Stomach smooth muscle (tissue), 2 donors: ENCODE results near the gene KRT81.

Source experiments
- H3K27ac ChIP-seq: one replicate; pipeline ENCODE4 v1.7.0; 2013; ENCODE audit warnings: mild to moderate bottlenecking, low read length, inconsistent platforms
- H3K27me3 ChIP-seq, 2 donors: one replicate each; pipeline ENCODE4 v1.7.0; 2013; ENCODE audit warnings: low read length in 2 of 2; ENCODE audit not compliant: insufficient read depth in 2 of 2, control insufficient read depth in 1 of 2
- H3K36me3 ChIP-seq, 2 donors: one replicate each; pipeline ENCODE4 v1.7.0; 2013; ENCODE audit warnings: low read length in 2 of 2; ENCODE audit not compliant: control insufficient read depth in 2 of 2, insufficient read depth in 2 of 2
- H3K4me1 ChIP-seq: one replicate; pipeline ENCODE4 v1.7.0; 2013; ENCODE audit warnings: low read length; ENCODE audit not compliant: control insufficient read depth, insufficient read depth
- H3K4me3 ChIP-seq, 2 donors: one replicate each; pipeline ENCODE4 v1.7.0; 2013; ENCODE audit warnings: low read length in 2 of 2
- H3K9ac ChIP-seq, 2 donors: one replicate each; pipeline ENCODE4 v1.7.0; 2013; ENCODE audit warnings: low read length in 2 of 2, mild to moderate bottlenecking in 1 of 2
- H3K9me3 ChIP-seq, 2 donors: one replicate each; pipeline ENCODE4 v1.7.0; 2013; ENCODE audit warnings: low read length in 2 of 2; ENCODE audit not compliant: control insufficient read depth in 2 of 2
- donor health status: healthy.
- donor health status: Pancreatic carcinoma.

The KRT81 gene

GRCh38 chr12:52268212-52268611 lies 23.1 kb downstream of the KRT81 start:
- Histone ChIP-seq H3K9me3 (no peaks in the 10 kb centered on the region), H3K27me3 (peaks cover 2 to 5% of the 10 kb centered on the region in 2 donors), H3K27ac (no peak overlapping the region), H3K9ac (no peak overlapping the region), H3K4me1 (peaks cover 2% of the 10 kb centered on the region), H3K4me3 (no peak overlapping the region), H3K36me3 (no peaks in the 10 kb centered on the region)

- Histone ChIP-seq H3K27me3 (peaks cover 2 to 5% of the 10 kb centered on the region in 2 donors), H3K9ac (no peak overlapping the region), H3K36me3 (no peaks in the 10 kb centered on the region), H3K27ac (no peak overlapping the region), H3K4me3 (no peak overlapping the region), H3K9me3 (no peaks in the 10 kb centered on the region), H3K4me1 (peaks cover 2% of the 10 kb centered on the region)
Observed at GRCh38 chr12:52267699-52268098, 23.6 kb downstream of the KRT81 start.

GRCh38 chr12:52267266-52267665 lies 24.1 kb downstream of the KRT81 start:
- no peak overlapping the region for H3K4me3 ChIP-seq
- H3K27ac ChIP-seq, result no peak overlapping the region
- H3K27me3 ChIP-seq, result peaks cover 2 to 5% of the 10 kb centered on the region in 2 donors
- no peaks in the 10 kb centered on the region for H3K9me3 ChIP-seq
- no peaks in the 10 kb centered on the region for H3K36me3 ChIP-seq
- no peak overlapping the region for H3K9ac ChIP-seq
- peaks cover 2% of the 10 kb centered on the region for H3K4me1 ChIP-seq

- Histone ChIP-seq H3K9me3 (no peaks in the 10 kb centered on the region), H3K27me3 (peaks cover 2 to 8% of the 10 kb centered on the region in 2 donors), H3K9ac (no peak overlapping the region), H3K4me1 (peaks cover 2% of the 10 kb centered on the region), H3K36me3 (no peaks in the 10 kb centered on the region), H3K27ac (no peak overlapping the region), H3K4me3 (no peak overlapping the region)
Observed at GRCh38 chr12:52266514-52266913, 24.8 kb downstream of the KRT81 start.

- Histone ChIP-seq H3K27ac (no peak overlapping the region), H3K36me3 (no peaks in the 10 kb centered on the region), H3K27me3 (peaks cover 0 to 4% of the 10 kb centered on the region in 2 donors), H3K9ac (no peak overlapping the region), H3K4me3 (no peak overlapping the region), H3K4me1 (peaks cover 2% of the 10 kb centered on the region), H3K9me3 (no peaks in the 10 kb centered on the region)
Observed at GRCh38 chr12:52264435-52264825, 26.9 kb downstream of the KRT81 start.

- Histone ChIP-seq H3K4me3 (no peak overlapping the region), H3K9ac (no peak overlapping the region), H3K36me3 (no peaks in the 10 kb centered on the region), H3K27ac (no peak overlapping the region), H3K4me1 (peaks cover 2% of the 10 kb centered on the region), H3K27me3 (peaks cover 3 to 8% of the 10 kb centered on the region in 2 donors), H3K9me3 (no peaks in the 10 kb centered on the region)
Observed at GRCh38 chr12:52263761-52264434, 27.4 kb downstream of the KRT81 start.

- Histone ChIP-seq H3K4me3 (no peak overlapping the region), H3K9me3 (no peaks in the 10 kb centered on the region), H3K36me3 (no peaks in the 10 kb centered on the region), H3K4me1 (peaks cover 9% of the 10 kb centered on the region), H3K27ac (no peak overlapping the region), H3K9ac (no peak overlapping the region), H3K27me3 (peaks cover 13 to 19% of the 10 kb centered on the region in 2 donors)
Observed at GRCh38 chr12:52262286-52262685, 29.0 kb downstream of the KRT81 start.

- no peak overlapping the region for H3K9ac ChIP-seq
- no peak overlapping the region for H3K27ac ChIP-seq
- H3K9me3 ChIP-seq, result no peaks in the 10 kb centered on the region
- H3K4me3 ChIP-seq, result no peak overlapping the region
- H3K27me3 ChIP-seq, result peaks cover 23 to 28% of the 10 kb centered on the region in 2 donors
- H3K36me3 ChIP-seq, result no peaks in the 10 kb centered on the region
- H3K4me1 ChIP-seq, result peaks cover 9% of the 10 kb centered on the region
Observed at GRCh38 chr12:52261208-52261484, 30.2 kb downstream of the KRT81 start.

- H3K9ac ChIP-seq, result no peak overlapping the region
- peaks cover 9% of the 10 kb centered on the region for H3K4me1 ChIP-seq
- H3K27me3 ChIP-seq, result peaks cover 24 to 31% of the 10 kb centered on the region in 2 donors
- H3K36me3 ChIP-seq, result no peaks in the 10 kb centered on the region
- no peaks in the 10 kb centered on the region for H3K9me3 ChIP-seq
- H3K4me3 ChIP-seq, result no peak overlapping the region
- H3K27ac ChIP-seq, result no peak overlapping the region
Observed at GRCh38 chr12:52260361-52261207, 30.8 kb downstream of the KRT81 start.

GRCh38 chr12:52259657-52260243 lies 31.6 kb downstream of the KRT81 start:
- no peak overlapping the region for H3K27ac ChIP-seq
- no peak overlapping the region for H3K9ac ChIP-seq
- H3K9me3 ChIP-seq, result no peaks in the 10 kb centered on the region
- H3K36me3 ChIP-seq, result no peaks in the 10 kb centered on the region
- peaks cover 30 to 31% of the 10 kb centered on the region in 2 donors for H3K27me3 ChIP-seq
- no peak overlapping the region for H3K4me3 ChIP-seq
- H3K4me1 ChIP-seq, result peaks cover 9% of the 10 kb centered on the region
